Esophagus muscularis mucosa (tissue), 4 donors: ENCODE data around the gene GTF3C1. TPM values are rescaled to one million over a fixed set of nuclear protein-coding genes. Genes with fewer than 3 reads are reported as not detected.

Experiments
- DNase-seq: peaks from one replicate; pipeline ENCODE4 v3.0.0-alpha.2; 2017; ENCODE audit errors: extremely low spot score
- H3K27ac ChIP-seq, 4 donors: fragments of 200-600 bp; sonication (generic); replicated peaks in 1 of 4; 1 replicate in 3 of 4; 2 replicates in 1 of 4; pipeline ENCODE4 v1.5.1; 2016 to 2019; ENCODE audit warnings: mild to moderate bottlenecking in 1 of 4
- H3K27me3 ChIP-seq, 4 donors: fragments of 200-600 bp; sonication (generic); one replicate each; pipeline versions ENCODE4 v1.5.1 to v1.6.0; 2016 to 2019
- H3K36me3 ChIP-seq, 4 donors: fragments of 200-600 bp; sonication (generic); one replicate each; pipeline ENCODE4 v1.5.1; 2016 to 2019
- H3K4me1 ChIP-seq, 4 donors: fragments of 200-600 bp; sonication (generic); one replicate each; pipeline ENCODE4 v1.5.1; 2016 to 2019
- H3K4me3 ChIP-seq, 4 donors: fragments of 200-600 bp; sonication (generic); 1 replicate in 2 of 4; 2 replicates in 2 of 4; pipeline ENCODE4 v1.5.1; 2016 to 2019; ENCODE audit warnings: mild to moderate bottlenecking in 4 of 4, moderate library complexity in 1 of 4
- H3K9me3 ChIP-seq, 4 donors: fragments of 200-600 bp; sonication (generic); 1 replicate in 3 of 4; 2 replicates in 1 of 4; pipeline ENCODE4 v1.5.1; 2016 to 2019
- CTCF ChIP-seq, 3 experiments: fragments of 200-600 bp in 2 of 3; fragments of 450-650 bp in 1 of 3; sonication (generic) in 2 of 3; IDR thresholded peaks; one replicate each; pipeline ENCODE4 v1.5.1; 2017 to 2019; ENCODE audit warnings: antibody characterized with exemption in 3 of 3, mild to moderate bottlenecking in 2 of 3, moderate library complexity in 1 of 3
- EP300 ChIP-seq: sonication (generic); formaldehyde crosslinking; IDR thresholded peaks from one replicate; pipeline ENCODE4 v1.6.1; 2017; ENCODE audit warnings: antibody characterized with exemption
- POLR2A ChIP-seq: fragments of 450-650 bp; IDR thresholded peaks from one replicate; pipeline ENCODE4 v1.6.1; 2017; ENCODE audit warnings: antibody characterized with exemption, moderate library complexity, mild to moderate bottlenecking, low read depth
- POLR2AphosphoS5 ChIP-seq, 2 donors: sonication (generic); formaldehyde crosslinking; IDR thresholded peaks; one replicate each; pipeline ENCODE4 v1.6.1; 2017; ENCODE audit warnings: antibody characterized with exemption in 2 of 2
- WGBS: methylation state at CpG from one replicate; pipeline ENCODE4 v1.1.5; 2018; 5-methylcytosine and 5-hydroxymethylcytosine counted together
- intact Hi-C: fragments of 100-400 bp; cut with DNase I; formaldehyde crosslinking; loops from one replicate; pipeline ENCODE4 v1.15.1; 2023
- total RNA-seq, 4 donors: library from RNA; depleted of rRNA; stranded (reverse); fragments of >200 nt; gene quantifications; one replicate each; pipeline versions ENCODE4 v1.1.0 to v1.2.1, GENCODE V29; 2016

GTF3C1 gene
- total RNA-seq: 10 to 100 TPM; 37.6 to 65.4 (median 54.8) TPM

- TF ChIP-seq POLR2AphosphoS5 (IDR thresholded peaks at IDR 0.05) (peak; percentile 92 to 97), CTCF (IDR thresholded peaks at IDR 0.05) (no peak)
- H3K4me1 ChIP-seq: peaks cover 35 to 46% (median 37%) of the 10 kb centered on the region in 4 donors
- H3K27ac ChIP-seq: peak within 1 kb of the TSS; percentile 79 to 88 (median 82)
- H3K27me3 ChIP-seq: no peaks in the 10 kb centered on the region
- H3K36me3 ChIP-seq: peaks cover 5 to 11% (median 9%) of the 10 kb centered on the region in 4 donors
- WGBS: 0% methylated on average over 18 of the region's 59 CpGs
- intact Hi-C loops: no loop called here
- peak within 1 kb of the TSS; percentile 76 to 90 (median 82) for H3K4me3 ChIP-seq
- H3K9me3 ChIP-seq: no peaks in the 10 kb centered on the region
- DNase-seq: peak; percentile 100
These were observed at the start of gene GTF3C1, which contains the start of gene KATNIP for GRCh38 chr16:27549746-27550581. TSS of gene GTF3C1 (minus strand) at chr16:27549913. CDS start at chr16:27549890, 23 bp downstream. TSS of gene KATNIP (plus strand) at chr16:27550144. CDS start at chr16:27550171, 27 bp downstream.

GRCh38 chr16:27598931-27599565 lies 49.3 kb upstream of the GTF3C1 start:
- no peak for DNase-seq
- no peak overlapping the region for H3K4me3 ChIP-seq
- no peaks in the 10 kb centered on the region for H3K27me3 ChIP-seq
- no peaks in the 10 kb centered on the region for H3K9me3 ChIP-seq
- 96% methylated on average over 9 of the region's 10 CpGs for WGBS
- peaks cover 0 to 14% (median 7%) of the 10 kb centered on the region in 4 donors for H3K36me3 ChIP-seq
- no peaks in the 10 kb centered on the region for H3K4me1 ChIP-seq
- TF ChIP-seq EP300 (no peak), POLR2A (no peak), CTCF (IDR thresholded peaks at IDR 0.05) (no peak), POLR2AphosphoS5 (IDR thresholded peaks at IDR 0.05) (no peak)
- no peak overlapping the region for H3K27ac ChIP-seq
- intact Hi-C loops: no loop called here

- Histone ChIP-seq H3K9me3 (no peaks in the 10 kb centered on the region), H3K36me3 (peaks cover 0 to 14% (median 9%) of the 10 kb centered on the region in 4 donors), H3K27me3 (no peaks in the 10 kb centered on the region), H3K4me3 (no peak overlapping the region), H3K4me1 (no peaks in the 10 kb centered on the region), H3K27ac (no peak overlapping the region)
- intact Hi-C loops: no loop called here
- no peak for DNase-seq
- WGBS: 86% methylated on average over 6 of the region's 6 CpGs
- TF ChIP-seq POLR2AphosphoS5 (IDR thresholded peaks at IDR 0.05): no peak
- no peak for TF ChIP-seq CTCF (IDR thresholded peaks at IDR 0.05)
- TF ChIP-seq POLR2A: no peak
- no peak for TF ChIP-seq EP300
These were observed 48.5 kb upstream of the GTF3C1 start for GRCh38 chr16:27598220-27598619.

GRCh38 chr16:27597361-27597760 lies 47.6 kb upstream of the GTF3C1 start:
- intact Hi-C loops: no loop called here
- H3K27ac ChIP-seq: no peak overlapping the region
- H3K27me3 ChIP-seq: no peaks in the 10 kb centered on the region
- H3K4me1 ChIP-seq: no peaks in the 10 kb centered on the region
- H3K4me3 ChIP-seq: no peak overlapping the region
- 92% methylated on average over 3 of the region's 3 CpGs for WGBS
- TF ChIP-seq POLR2A: no peak
- TF ChIP-seq CTCF (IDR thresholded peaks at IDR 0.05): no peak
- no peak for TF ChIP-seq POLR2AphosphoS5 (IDR thresholded peaks at IDR 0.05)
- no peak for TF ChIP-seq EP300
- H3K36me3 ChIP-seq: peaks cover 0 to 14% (median 10%) of the 10 kb centered on the region in 4 donors
- no peak for DNase-seq
- no peaks in the 10 kb centered on the region for H3K9me3 ChIP-seq
